ENCODE results near the gene CAPN15. TPM values are rescaled to one million over a fixed set of nuclear protein-coding genes. Genes with fewer than 3 reads are reported as not detected.
A peak's percentile ranks its signal among the peaks of the same experiment; 100 is the strongest.
"Not testable (repeated sequence)": the region's sequence is repeated elsewhere in the genome, so short reads cannot be mapped to it uniquely, and the experiment has no call there.

The CAPN15 gene
- 10.3 TPM for total RNA-seq

DNA sequence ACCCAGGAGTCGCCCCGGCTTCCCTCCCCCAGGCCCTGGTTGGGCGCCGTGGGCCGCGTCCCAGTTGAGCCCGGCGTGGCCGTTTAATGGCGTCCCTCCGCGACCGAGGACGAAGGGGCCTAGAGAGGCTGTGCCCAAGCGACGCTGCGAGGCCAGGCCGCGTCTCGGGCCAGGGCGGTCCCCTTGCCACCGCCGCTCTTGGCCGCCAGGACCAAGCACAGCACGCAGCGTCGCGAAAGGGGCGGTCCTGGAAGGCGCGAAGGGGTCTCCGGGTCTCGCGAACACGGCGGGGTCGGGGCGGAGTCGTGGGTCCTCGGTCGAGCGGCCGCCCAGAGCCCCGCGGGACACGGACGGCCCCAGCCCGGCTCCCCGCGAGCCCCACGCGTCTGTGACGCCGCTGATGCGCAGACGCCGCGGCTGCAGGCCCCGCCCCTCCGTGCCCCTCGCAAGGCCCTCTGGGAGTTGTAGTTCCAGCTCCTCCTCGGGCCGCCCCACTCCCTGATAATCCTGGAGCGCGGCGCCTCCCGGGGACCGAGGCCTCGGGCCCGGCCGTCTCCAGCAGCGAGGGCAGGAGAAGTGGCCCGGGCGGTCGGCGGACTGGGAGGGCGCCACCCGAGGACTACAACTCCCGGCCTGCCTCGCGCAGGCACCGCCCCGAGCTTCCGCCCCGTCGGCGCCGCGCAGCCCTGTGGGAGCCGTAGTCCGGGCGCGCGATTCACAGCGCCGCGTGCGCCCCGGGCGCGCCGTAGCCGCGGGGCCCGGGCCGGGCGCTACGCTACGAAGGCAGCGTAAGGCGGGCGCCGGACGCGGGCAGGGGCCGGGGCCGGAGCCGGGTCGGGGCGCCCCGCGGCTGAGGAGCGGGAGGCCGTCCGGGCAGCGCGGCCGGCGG lies at the start of gene CAPN15:
CAPN15 (plus strand) TSS at position 698 of the 889 bp plus-strand sequence. CDS start 19,127 bp downstream, outside the sequence.
- DNase-seq, result peak; percentile 77

DNA sequence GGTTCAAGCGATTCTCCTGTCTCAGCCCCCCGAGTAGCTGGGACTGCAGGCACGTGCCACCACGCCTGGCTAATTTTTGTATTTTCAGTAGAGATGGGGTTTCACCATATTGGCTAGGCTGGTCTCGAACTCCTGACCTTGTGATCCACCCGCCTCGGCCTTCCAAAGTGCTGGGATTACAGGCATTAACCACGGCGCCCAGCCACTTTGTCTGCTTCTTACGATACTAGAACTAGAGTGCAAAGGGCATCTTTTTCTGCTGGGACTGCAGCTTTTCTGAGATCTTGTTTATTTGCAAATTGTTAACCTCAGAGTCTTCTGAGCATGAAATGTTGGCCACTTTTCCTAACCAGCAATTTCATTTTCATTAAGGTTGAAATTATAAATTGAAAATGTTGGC lies 49.2 kb upstream of the CAPN15 start:
- not testable (repeated sequence) for DNase-seq

DNA sequence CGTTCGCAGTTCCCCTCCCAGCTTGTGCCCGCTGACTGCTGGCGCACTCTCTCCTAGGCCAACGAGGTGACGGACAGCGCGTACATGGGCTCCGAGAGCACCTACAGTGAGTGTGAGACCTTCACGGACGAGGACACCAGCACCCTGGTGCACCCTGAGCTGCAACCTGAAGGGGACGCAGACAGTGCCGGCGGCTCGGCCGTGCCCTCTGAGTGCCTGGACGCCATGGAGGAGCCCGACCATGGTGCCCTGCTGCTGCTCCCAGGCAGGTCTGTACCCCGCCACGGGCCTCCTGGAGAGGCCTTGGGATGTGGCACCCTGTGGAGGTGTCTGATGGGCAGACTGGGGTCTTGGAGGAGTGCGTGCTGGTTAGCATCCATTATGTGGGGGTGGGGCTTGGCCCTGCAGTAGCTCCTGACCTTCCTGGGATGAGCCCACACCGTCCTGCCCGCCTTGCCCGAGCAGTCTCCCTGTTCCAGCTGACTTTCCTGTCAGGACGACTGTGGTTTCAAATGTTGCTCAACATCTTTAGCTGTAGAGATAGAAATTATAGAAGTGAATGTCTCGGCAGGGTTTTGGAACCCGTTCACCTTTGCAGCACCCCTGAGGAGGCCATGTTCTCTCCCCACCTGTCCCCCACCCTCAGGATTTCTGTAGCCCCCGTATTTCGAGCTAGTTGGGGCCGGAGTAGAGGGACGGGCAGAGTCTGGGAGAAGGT lies 44.9 kb upstream of the CAPN15 start:
- no peak for DNase-seq

DNA sequence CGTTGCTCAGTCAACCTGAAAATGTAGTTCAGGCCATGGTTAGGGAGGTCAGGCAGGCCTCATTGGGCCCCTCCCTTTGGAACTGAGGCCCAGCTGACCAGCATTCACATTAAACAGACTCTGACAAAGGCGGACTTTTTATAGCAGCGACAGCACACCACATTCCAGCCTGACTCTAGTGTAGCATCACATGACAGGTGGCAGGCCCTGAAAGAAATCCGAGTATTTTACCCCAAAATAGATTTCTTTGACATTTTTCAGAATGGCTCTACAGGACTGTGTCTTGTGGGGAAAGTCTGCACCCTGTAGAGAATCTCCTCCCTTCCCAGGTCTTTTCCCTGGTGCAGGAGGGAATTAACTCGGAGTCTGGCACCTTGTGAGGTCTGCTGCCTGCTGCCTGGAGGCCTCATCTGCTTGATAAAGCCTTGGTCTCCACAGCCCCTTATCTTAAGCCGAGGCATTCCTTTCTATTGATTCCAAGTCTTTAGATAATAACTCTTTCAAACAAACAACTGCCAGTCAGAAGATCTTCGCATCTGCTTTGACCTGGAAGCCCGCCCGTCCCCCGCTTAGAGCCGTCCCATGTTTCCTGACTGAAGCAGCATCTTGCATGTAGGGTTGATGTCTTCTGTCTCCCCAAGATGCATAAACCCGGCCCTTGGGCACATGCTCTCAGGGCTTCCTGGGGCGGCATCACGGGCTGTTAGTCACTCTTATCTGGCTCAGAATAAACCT lies 44.0 kb upstream of the CAPN15 start:
- no peak for DNase-seq

DNA sequence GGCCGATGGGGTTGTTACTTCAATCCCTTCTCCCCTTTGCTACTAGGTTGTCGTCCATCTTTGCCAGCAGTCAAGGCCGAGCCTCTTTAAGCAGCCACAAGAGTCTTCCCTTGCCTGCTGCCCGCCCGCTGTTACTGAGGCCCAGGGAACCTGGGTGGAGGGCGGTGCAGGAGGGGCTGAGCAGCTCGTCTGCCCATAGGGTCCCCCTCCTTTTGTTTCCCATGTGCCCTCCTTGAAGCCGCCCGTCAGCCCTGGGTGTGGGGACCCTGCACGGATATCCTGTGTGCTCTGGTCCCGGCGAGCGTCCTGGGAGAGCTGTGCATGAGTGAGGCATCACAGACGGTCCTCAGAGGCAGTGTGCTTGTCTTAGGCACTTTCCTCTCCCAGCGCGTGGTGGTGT lies 37.9 kb upstream of the CAPN15 start:
- DNase-seq, result no peak

DNA sequence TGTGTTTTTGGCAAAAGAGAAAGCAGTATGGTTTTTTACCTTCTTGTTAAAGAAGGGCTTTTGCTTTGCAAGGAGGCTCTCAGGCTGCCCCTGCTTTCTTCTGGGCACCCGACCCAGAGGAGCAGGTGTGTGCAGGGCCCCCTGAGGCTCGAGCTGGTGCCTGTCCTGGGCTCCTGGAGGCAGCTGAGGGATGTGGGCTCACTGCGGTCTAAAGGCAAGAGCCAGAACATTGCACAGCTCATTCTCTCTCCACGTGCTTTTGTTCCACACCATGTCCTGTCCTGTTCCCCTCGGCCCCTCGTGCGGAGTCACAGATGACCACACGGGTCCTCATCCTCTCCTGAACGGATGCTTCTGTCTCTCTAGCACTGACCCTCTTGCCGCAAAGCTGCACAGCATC lies 36.7 kb upstream of the CAPN15 start:
- no peak for DNase-seq

DNA sequence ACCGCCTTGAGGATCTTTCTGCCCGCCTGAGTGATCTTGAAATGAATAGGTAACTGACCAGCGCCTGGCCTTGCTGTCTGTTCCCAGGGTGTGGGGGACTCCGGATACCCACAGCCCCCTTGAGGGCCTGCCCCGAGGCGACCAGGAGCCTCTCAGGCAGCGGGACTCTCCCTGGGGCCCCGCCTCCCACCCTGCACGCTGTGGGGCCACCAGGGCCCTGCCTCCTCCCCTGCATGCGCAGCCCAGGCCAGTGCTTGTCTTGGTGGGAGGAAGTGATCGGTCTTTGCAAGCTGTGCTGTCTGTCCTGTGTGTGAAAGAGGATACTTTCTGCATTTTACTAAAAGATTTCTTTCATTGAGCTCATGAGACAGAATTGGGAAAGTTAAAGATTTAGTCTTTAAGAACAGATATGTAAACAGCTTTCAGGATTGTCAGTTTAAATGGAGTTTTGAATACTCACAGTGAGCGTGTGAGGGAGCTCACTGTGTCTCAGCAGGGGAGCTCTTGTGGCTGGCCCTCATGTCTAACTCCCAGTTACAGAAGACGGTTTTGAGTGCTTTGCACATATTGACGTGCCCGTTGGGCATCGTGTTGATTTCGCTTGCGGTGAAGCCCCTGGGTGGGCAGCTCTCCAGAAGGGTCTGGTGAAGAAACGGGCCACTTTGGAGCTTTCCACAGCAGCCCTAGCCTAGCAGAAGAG lies 36.1 kb upstream of the CAPN15 start:
- no peak for DNase-seq

DNA sequence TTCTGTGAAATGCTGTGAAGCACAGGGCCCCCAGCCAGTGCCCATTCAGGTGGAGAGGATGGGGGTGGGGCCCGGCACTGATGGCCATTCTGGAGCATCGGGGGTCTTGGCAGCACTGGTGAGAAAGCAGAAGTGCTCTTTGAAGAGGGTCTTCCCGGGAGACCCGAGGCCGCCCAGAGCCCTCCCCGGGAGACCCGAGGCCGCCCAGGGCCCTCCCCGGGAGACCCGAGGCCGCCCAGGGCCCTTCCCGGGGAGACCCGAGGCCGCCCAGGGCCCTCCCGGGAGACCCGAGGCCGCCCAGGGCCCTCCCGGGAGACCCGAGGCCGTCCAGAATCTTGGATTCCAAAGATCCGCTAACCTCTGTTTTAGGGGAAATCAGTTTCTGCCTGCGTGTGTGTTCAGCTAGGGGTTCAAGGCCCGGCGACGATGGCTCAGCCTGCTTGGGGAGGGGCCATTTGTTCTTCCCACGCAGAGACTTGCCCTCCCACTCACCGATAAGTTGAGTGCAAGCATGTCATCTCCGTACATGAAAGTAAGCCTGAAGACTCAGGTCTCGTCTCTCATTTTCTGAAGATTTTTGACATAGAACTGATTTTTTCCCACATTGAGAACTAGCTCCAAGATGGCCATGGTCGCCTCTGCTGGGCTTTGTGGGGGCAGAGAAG lies 35.2 kb upstream of the CAPN15 start:
- no peak for DNase-seq

DNA sequence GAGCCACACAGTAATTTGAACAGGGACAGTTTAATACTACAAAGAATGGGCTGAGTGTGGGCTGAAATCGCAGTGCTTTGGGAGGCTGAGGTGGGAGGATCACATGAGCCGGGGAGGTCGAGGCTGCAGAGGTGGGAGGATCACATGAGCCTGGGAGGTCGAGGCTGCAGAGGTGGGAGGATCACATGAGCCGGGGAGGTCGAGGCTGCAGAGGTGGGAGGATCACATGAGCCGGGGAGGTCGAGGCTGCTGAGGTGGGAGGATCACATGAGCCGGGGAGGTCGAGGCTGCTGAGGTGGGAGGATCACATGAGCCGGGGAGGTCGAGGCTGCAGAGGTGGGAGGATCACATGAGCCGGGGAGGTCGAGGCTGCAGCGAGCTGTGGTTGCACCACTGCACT lies 32.8 kb upstream of the CAPN15 start:
- DNase-seq, result not testable (repeated sequence)

DNA sequence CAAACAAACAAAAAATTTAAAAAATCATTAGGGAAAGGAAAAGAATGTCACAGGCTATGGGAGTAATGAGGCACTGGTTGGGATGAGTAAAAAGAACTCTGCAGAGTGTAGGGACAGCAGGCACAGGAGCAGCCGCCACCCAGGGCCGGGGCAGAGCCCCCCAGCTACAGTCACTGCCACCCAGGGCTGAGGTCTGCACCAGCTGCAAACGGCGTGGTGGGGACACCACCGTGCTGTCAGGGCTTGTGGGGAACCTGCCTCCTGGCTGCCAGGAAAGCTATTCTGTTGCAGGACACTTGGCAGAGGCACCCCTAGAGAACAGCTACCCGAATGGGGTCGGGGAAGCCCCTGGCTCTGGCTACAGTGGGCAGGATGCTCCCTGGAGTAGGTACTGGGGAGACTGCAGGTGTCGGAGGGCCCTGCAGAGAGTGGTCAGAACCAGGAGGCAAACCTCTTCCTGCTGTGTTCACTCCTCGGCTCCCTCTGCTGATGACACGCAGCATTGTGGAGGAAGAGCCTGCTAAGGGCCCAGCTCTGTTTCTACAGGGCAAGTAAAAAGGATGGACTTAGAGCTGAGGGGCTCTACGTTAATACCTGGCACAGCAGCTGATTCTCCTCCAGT lies 32.3 kb upstream of the CAPN15 start:
- DNase-seq, result no peak

DNA sequence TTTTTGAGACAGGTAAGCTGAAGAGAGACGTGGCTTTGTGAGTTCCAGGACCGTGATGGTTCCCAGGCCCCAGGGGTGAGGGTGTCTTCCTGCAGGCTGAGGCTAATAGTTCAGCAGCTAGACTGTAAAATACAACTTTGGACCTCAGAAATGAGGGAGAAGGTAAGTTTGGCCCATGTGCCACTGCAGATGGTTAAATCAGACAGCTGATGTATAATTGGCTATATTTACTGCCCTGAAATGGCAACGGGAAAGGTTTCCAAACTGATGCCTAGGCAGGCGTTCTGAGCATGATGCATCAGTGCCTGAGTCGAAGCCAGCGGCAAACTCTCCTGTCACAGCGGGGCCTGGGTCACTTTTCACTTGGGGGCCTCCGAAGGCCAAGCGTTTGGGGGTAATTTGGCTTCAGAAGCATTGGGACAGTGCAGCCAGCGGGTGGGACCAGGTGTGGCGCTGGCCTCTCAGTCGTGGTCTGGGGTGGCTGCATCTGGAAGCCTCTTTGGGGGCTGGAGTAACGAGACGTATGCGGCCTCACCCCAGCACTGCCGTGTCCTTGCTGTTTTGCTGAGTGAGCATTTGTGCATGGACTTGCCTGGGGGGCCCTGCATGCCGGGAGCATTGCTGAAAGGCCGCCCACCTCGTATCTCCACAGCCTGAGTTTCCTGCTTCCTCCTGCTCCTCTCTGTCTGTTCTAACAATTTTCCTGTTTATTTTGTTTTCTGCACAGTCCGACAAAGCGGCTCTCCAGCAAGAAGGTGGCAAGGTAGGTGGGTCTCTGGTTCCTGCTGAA lies 31.2 kb upstream of the CAPN15 start:
- no peak for DNase-seq

DNA sequence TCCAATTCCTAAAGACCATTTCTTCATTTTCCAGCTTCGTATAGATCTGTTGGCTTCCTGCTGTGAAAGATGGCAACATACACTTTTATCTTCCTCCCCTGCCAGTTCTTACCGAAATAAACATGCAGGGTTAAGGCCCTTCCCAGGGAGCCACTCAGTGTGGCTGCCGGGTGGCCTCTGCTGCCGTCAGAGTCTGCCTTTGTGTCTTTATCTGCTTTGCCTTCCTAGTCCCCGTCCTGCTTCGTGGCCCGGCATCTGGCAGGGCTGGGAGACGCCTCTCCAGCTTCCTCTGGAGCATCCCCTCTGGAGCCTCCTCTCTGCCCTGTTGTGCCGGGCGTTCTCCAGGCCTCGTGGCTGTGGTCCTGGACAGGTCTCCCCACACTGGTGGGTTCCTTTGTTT lies 30.3 kb upstream of the CAPN15 start:
- DNase-seq, result no peak

DNA sequence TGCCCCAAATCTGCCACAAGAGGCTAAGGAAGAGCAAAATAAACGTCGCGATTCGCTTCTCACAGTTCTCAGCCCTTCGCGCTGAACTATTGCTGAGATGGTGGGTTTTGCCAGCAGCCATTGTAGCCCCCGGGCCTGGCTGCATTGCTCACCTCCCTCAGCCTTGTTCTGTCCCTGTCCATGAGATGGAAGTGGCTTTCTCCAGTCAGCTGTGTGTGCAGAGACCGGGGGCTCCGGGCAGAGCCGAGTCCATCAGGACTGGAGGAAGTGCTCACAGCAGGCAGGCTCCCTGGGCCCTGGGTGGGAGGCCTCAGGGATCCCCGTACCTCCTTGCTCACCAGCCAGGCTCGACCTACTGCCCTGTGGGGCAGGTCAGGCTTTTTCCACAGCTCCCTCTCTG lies 27.6 kb upstream of the CAPN15 start:
- DNase-seq, result no peak

DNA sequence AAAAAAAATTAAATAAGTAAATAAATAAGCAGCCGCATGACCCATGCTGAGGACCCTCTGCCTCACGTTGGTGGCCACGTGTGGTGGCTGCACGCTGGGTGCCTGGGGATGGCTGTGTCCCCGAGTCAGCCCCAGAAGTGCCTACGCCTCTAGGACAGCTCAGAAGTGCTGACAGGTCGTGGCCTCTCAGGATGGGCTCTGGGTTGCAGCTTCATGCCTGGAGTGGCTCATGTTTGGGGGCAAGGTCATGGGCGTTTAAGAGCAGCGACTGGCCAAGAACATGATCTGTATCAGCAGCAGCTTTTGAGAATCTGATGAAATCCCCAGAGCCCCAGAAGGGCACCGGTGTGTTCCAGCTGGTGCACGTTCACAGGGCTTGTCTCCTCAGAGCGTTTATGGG lies 26.8 kb upstream of the CAPN15 start:
- no peak for DNase-seq

DNA sequence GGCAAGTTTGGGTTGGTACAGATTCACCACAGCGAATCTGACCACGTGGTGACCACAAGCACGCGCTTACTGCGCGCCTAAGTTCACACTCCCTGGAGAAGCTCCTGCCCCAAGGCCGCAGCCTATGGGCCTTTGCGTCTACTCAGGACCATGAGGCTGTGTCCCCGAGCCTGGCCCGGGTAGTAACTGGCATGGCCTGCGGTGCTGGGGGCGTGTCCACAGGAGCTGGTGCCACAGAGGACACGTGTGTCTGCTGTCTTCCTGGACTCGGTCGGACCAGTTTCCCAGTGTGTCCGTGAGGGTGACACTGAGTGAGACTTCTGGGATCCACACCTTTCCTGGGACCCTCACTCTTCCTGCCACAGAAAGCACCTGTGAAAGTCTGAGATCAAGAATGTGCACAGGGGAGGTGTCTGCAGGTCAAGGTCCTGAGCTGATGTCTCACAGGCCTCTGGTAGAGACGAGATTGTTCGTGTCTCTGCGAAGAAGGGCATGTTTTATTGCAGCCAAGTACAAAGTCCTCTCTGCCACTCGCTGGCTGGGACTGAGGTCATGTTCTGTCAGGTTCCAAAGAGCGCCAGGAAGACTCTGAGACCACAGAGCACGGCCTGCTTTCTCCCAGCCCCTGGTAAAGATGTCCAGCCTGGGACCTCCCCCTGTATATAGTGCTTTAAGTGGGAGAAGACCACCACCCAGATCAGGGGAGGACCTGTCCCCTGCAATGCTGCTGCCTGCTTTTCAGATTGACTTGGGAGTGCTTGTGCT lies 25.2 kb upstream of the CAPN15 start:
- DNase-seq, result no peak

DNA sequence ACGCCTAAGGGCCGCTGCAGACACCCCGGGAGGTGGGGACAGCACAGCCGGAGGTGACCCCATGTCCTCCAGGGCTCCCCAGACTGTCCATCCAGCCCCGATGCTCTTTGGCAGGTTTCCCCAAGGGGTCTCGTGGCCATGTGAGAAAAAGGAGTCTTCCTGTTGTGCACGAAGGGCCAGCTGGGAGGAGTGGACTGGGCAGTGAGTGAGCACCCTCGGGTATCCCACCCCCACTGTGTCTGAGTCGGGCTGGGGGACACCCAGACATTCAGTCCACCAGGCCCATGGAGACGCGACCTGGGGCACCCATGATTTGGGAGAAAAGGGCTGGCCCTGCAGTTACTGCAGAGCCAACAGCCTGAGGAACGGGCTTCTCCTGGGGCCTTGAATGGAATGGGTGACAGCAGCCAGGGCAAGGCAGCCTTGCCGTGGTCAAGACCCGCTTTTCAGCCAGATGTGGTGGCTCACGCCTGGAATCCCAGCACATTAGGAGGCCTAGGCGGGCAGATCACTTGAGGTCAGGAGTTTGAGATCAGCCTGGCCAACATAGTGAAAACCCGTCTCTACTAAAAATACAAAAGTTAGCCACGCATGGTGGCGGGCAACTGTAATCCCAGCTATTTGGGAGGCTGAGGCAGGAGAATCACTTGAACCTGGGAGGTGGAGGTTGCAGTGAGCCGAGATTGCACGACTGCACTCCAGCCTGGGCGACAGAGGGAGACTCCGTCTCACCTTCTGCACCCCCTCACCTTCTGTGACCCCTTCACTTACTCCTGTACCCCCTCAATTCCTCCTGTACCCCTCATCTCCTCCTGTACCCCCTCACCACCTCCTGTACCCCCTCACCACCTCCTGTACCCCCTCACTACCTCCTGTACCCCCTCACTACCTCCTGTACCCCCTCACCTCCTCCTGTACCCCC lies 24.1 kb upstream of the CAPN15 start:
- no peak for DNase-seq

DNA sequence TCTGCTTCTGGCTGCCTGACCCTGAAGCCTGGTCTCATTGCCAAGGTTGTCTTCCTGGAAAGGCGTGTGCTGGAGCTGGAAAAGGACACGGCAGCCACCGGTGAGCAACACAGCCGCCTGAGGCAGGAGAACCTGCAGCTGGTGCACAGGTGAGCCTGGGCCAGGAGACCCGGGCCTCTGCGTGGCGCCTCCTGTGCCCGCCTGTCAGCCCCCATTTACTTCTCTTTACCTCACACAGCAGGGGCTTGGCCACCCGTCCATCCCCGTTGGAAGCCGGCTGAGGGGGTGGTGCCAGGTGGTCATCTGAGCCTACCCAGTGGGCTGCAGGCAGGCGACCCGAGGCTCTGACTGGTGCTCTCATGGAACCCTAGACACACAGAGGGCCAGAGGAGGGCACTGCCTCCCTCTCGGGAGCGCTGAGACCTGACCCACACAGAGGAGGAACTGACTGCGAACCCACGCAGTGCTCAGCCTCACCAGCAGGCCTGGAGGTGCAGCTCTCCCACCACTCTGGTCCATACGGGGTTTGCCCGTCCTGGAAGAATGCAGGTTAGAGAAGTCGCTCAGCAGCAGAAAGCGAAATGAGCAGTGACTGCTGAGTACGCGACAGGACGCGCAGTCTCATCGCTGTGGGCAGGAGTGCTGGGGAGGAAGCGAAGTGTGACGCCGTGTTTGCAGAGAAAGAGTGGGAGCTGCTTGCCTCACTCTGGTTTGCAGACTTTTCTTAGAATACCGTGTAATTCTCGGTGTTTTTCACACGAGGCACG lies 21.9 kb upstream of the CAPN15 start:
- DNase-seq, result peak; percentile 52

DNA sequence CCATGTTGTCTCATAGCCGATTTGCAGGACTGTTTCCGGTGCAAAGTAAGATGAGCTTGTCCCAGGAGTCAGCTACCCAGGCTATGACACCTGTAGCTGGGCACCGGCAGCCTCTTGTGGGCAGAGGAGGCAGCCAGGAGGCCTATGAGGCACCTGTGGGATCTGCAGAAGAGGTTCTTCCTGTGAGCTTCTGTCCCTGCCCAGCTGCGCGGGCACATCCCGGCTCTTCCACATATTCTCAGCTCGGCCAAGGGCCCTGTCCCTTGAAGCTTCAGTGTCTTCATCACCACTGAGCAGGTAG lies 21.3 kb upstream of the CAPN15 start:
- no peak for DNase-seq

Measured in occipital lobe (tissue), 2 donors.